HG02610 (cell line): ENCODE measurements around the gene SECTM1.
"Not testable (repeated sequence)": the region's sequence is repeated elsewhere in the genome, so short reads cannot be mapped to it uniquely, and the experiment has no call there.

Experiments used
- ATAC-seq: cut with Tn5 transposase; IDR thresholded peaks from one replicate; pipeline ENCODE4 v1.9.1; 2021; ENCODE audit warnings: mild to moderate bottlenecking, moderate library complexity; ENCODE audit not compliant: unreplicated experiment

The SECTM1 gene

GRCh38 chr17:82333279-82334171, at the start of gene SECTM1:
TSS of gene SECTM1 (minus strand) at chr17:82333766. CDS start at chr17:82327240, 6,526 bp downstream.
- no peak for ATAC-seq

GRCh38 chr17:82382933-82383255, 49.3 kb upstream of the SECTM1 start:
- ATAC-seq: no peak

DNA sequence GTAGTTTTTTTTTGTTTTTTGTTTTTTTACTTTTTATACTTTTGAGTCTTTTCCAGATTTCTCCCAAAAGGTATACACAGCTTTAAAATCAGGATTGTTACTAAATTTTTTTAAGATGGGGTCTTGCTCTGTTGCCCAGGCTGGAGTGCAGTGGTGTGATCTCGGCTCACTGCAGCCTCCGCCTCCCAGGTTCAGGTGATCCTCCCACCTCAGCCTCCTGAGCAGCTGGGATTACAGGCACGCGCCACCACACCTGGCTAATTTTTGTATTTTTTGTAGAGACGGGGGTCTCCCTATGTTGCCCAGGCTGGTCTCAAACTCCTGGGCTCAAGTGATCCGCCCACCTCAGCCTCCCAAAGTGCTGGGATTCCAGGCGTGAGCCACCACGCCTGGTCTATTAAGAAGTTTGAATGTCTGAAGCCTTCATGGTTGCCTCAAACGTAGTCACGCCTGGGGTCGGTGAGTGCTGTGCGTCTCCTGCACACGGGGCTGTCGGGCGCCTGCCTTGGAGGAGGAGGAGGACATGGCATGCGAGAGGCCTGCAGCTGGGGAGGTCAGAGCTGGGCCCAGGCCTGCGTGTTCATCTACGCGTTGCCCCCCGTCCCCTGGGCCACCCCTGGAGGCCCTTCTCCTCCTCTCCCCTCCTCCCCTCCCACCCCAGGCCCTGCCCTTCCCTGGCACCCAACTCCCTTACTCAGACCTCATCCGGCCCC, 48.8 kb upstream of the SECTM1 start:
- not testable (repeated sequence) for ATAC-seq

DNA sequence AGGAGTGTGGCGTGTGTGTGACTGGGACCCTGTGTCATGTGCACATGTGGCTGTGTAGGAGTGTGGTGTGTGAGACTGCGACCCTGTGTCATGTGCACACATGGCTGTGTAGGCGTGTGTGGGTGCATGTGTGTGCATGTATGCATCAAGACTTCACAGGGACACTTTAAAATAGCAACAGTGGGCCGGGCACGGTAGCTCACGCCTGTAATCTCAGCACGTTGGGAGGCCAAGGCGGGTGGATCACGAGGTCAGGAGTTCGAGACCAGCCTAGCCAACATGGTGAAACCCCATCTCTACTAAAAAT, 48.1 kb upstream of the SECTM1 start:
- ATAC-seq: not testable (repeated sequence)

- ATAC-seq: no peak
Measured at GRCh38 chr17:82380860-82381702, 47.5 kb upstream of the SECTM1 start.

DNA sequence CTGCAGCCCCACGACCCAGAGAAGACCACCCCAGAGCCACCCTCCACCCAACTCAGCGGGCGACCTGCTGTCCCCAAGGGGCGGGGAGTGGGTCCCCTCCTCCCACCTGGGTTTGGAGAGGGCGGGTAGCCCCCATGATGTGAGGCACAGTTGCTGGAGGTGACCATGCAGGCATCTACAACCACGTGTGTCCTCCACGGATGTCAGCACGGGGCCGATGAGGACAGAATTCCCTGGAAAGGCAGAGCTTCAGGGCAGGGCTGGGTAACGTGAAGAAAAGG, 45.1 kb upstream of the SECTM1 start:
- ATAC-seq: no peak

GRCh38 chr17:82377924-82378740, 44.6 kb upstream of the SECTM1 start:
- ATAC-seq: no peak

DNA sequence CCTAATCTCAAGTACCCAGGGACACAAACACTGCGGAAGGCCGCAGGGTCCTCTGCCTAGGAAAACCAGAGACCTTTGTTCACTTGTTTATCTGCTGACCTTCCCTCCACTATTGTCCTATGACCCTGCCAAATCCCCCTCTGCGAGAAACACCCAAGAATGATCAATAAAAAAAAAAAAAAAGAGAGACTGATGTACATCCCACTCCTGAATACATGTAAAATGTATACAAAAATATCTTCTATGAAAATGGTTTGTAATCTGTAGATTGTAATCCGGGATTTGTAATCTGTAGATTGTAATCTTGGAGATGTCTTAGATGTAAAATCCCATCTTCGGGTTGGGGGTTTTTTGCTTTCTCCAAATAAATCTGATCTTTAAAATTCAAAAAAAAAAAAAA, 43.7 kb upstream of the SECTM1 start:
- not testable (repeated sequence) for ATAC-seq

DNA sequence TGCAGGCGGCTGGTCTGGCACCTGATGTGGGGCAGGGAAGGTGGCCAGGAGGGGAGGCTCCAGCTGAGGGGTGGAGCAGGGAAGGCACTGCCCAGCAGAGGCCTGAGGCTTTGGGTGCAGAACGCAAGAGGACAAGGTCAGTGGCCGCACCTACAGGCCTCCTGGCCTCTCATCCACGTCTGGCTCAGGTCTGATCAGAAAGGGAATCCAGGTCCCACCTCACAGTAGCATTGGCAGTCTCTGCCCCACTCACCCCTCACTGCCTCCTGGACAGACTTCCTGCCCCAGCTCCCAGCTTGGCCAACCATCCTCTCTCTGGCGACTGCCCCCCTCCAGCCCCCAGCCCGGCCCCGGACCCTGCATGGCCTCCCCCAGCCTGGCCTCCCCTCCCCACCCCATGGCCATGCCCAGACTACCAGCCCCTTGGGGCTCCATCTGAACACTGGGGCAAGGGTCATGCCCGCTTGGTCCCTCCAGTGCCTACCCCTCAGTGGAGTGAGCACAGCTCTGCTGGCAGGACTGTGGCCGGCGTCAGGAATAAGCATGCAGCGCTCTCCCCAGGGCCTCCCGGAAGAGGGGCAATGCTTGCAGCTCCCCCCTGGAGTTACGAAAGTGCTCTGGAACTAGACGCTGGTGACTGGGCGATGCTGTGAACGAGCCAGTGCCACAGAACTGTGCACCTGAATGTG, 42.6 kb upstream of the SECTM1 start:
- no peak for ATAC-seq

DNA sequence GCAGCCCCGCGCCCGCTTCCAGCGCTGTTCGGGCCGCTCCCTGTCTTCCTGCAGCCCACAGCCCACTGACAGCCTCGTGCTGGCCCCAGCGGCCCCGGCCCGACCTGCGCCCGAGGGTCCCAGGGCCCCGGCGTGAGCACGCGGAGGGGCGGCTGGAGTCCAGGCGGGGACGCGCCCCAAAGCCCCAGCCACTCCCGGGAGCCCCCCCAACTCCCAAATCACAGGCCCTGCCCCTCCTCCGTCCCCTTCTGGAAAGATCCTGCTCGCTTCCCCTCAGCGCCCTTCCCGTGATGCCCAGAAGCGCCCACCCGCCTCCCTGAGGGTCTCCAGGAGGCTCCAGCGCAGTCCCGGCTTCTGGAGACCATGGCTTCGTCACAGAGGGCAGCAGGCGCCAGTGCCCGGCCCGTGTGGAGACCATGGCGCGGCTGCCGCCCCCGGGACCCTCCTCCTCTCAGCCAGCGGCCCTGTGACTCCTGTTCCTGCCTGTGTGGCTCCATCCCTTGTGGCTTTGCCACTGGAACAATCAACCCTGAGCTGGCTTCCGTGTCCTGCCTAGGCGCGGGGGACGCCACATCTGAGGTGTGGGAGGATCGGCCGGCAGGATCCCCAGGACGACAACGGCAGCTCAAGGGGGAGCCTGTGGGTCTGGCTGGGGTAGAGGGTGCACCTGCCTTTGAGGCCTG, 41.9 kb upstream of the SECTM1 start:
- no peak for ATAC-seq

DNA sequence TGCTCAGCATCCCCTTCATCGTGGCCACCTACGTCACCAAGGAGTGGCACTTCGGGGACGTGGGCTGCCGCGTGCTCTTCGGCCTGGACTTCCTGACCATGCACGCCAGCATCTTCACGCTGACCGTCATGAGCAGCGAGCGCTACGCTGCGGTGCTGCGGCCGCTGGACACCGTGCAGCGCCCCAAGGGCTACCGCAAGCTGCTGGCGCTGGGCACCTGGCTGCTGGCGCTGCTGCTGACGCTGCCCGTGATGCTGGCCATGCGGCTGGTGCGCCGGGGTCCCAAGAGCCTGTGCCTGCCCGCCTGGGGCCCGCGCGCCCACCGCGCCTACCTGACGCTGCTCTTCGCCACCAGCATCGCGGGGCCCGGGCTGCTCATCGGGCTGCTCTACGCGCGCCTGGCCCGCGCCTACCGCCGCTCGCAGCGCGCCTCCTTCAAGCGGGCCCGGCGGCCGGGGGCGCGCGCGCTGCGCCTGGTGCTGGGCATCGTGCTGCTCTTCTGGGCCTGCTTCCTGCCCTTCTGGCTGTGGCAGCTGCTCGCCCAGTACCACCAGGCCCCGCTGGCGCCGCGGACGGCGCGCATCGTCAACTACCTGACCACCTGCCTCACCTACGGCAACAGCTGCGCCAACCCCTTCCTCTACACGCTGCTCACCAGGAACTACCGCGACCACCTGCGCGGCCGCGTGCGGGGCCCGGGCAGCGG, 41.2 kb upstream of the SECTM1 start:
- ATAC-seq: no peak

DNA sequence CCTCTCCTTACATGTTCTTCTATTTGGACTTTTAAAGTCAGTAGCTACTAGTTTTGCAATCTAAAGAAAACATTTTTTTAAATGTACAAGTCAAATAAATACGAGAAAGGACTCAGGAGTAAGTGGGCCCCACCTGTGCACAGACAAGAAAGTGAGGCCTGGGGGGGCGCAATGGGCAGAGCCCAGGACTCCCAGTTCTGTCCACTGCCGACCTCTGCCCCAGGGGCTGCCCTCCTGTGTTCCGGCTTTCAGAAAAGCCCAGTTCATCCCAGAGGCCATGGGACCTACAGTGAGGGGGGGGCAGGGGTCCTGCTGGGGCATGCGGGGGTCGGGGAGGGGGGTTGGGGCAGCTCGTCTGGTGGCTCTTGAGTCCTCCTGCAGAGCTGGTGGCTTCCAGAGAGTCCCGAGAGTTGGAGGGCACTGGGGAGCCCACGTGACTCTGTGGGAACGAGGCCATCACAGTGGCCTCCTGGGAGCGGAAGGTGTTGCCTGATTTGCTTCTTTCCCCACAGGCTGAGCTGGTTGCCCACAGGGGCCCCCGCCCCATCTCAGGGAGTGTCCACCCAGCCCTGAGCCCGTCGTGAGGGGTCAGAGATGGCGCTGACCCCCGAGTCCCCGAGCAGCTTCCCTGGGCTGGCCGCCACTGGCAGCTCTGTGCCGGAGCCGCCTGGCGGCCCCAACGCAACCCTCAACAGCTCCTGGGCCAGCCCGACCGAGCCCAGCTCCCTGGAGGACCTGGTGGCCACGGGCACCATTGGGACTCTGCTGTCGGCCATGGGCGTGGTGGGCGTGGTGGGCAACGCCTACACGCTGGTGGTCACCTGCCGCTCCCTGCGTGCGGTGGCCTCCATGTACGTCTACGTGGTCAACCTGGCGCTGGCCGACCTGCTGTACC, 40.4 kb upstream of the SECTM1 start:
- no peak for ATAC-seq

DNA sequence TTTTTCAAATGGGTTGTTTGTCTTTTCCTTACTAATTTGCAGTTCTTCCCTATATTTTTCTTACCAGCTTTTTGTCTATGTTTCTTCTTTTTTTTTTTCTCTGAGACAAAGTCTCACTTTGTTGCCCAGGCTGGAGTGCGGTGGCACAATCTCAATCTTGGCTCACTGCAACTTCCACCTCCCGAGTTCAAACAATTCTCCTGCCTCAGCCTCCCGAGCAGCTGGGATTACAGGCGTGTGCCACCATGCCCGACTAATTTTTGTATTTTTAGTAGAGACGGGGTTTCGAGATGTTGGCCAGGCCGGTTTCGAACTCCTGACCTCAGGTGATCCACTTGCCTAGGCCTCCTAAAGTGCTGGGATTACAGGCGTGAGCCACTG, 39.5 kb upstream of the SECTM1 start:
- not testable (repeated sequence) for ATAC-seq

GRCh38 chr17:82372249-82373071, 38.9 kb upstream of the SECTM1 start:
- no peak for ATAC-seq

DNA sequence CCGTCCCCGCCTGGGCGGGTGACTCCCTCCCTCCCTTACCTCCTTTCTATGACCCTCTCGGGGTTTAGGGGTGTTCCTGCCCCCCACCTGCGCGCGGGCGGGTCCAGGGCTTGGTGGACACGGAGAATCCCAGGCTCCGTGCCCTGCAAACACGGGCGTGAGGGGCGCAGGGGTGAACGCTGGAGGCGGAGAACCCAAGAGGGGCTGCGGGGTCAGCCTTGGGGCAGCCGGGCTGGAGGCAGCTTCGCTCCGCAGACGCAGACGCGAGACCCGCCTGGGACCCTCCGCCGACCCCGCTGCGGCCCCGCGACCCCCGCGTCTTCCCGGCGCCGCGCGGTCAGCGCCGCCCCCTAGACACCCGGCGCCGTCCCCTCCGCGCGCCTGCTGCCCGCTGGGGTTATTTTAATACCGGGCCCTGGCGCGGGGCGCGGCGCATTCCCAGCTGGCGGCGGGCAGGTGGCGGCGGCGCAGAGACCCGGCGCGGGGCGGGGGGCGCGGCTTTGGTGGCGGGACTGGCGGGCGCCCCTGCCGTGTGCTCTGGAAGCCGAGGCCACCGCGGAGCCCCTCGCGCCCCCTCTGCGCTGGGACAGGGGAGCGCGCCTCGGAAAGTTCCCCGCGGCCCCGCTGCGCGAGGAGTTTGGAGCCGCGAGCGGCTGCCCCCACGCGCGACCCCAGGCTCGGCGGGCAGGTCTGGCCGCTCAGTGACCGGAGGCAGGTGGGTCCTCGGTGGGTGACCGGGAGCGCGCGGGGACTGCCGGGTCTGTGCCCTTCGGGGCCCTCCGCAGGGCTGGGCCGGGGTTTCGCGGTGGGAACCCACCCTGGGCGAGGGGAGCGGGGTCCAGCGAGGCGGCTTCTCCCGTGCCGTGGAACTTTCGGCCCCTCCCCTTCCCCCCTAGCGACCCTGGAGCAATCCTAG, 38.0 kb upstream of the SECTM1 start, which contains the start of gene UTS2R:
UTS2R (plus strand) TSS at position 433 of the 916 bp plus-strand sequence. CDS start 2,560 bp downstream, outside the sequence.
- ATAC-seq: no peak
